BLaER1 treated with 17β-estradiol and CSF1 and Interleukin-3, amounts not matched to agents 10 nM and 100 nM (cell line): ENCODE measurements around the gene ABHD18.
"Not testable (repeated sequence)": the region's sequence is repeated elsewhere in the genome, so short reads cannot be mapped to it uniquely, and the experiment has no call there.

Experiments
- H3K27ac ChIP-seq, 11 experiments: shearing (Covaris generic); formaldehyde crosslinking; 2 replicates each; pipeline ENCODE4 v1.8.1; 2022
- H3K27me3 ChIP-seq, 11 experiments: shearing (Covaris generic); formaldehyde crosslinking; 2 replicates each; pipeline ENCODE4 v1.8.1; 2022
- H3K36me3 ChIP-seq, 11 experiments: shearing (Covaris generic); formaldehyde crosslinking; 2 replicates each; pipeline ENCODE4 v1.8.1; 2022
- H3K4me1 ChIP-seq, 10 experiments: shearing (Covaris generic); formaldehyde crosslinking; 2 replicates each; pipeline ENCODE4 v1.8.1; 2022
- H3K4me2 ChIP-seq, 11 experiments: shearing (Covaris generic); formaldehyde crosslinking; 2 replicates each; pipeline ENCODE4 v1.8.1; 2022
- H3K4me3 ChIP-seq, 10 experiments: shearing (Covaris generic); formaldehyde crosslinking; 2 replicates each; pipeline ENCODE4 v1.8.1; 2022
- H3K9ac ChIP-seq, 11 experiments: shearing (Covaris generic); formaldehyde crosslinking; 2 replicates each; pipeline ENCODE4 v1.8.1; 2022
- H3K9me3 ChIP-seq, 11 experiments: shearing (Covaris generic); formaldehyde crosslinking; replicated peaks in 1 of 11; 2 replicates each; pipeline ENCODE4 v1.8.1; 2022
- H4K20me1 ChIP-seq, 11 experiments: shearing (Covaris generic); formaldehyde crosslinking; 2 replicates each; pipeline ENCODE4 v1.8.1; 2022
- Cebpa-rat ChIP-seq, 11 experiments: shearing (Covaris generic); IDR thresholded peaks; 2 replicates each; pipeline ENCODE4 v1.8.1; 2022

Gene ABHD18

GRCh38 chr4:127997534-127998388, 32.6 kb downstream of the ABHD18 start:
- H3K4me1 ChIP-seq: peaks cover 0 to 25% (median 11%) of the 10 kb centered on the region in 10 experiments; a peak in 14 of 20 replicates
- H3K9ac ChIP-seq: no peak overlapping the region
- H3K9me3 ChIP-seq: peaks cover 27 to 59% (median 49%) of the 10 kb centered on the region in 11 experiments
- H4K20me1 ChIP-seq: peaks cover 0 to 7% (median 0%) of the 10 kb centered on the region in 11 experiments; a peak in 1 of 22 replicates
- peaks cover 58 to 92% (median 69%) of the 10 kb centered on the region in 11 experiments for H3K36me3 ChIP-seq
- no peaks in the 10 kb centered on the region for H3K27me3 ChIP-seq
- no peak overlapping the region for H3K4me3 ChIP-seq
- TF ChIP-seq Cebpa-rat (IDR thresholded peaks at IDR 0.05): no peak
- peak overlapping the region in 2 of 11 experiments; percentile 19 to 47; a peak in 2 of 22 replicates for H3K27ac ChIP-seq
- peak overlapping the region in 3 of 11 experiments; percentile 2 to 40 (median 25); a peak in 3 of 22 replicates for H3K4me2 ChIP-seq

GRCh38 chr4:128006592-128006991, 41.4 kb downstream of the ABHD18 start:
- no peaks in the 10 kb centered on the region for H3K27me3 ChIP-seq
- no peak overlapping the region for H3K27ac ChIP-seq
- H4K20me1 ChIP-seq: peaks cover 0 to 7% (median 0%) of the 10 kb centered on the region in 11 experiments; a peak in 4 of 22 replicates
- H3K9ac ChIP-seq: no peak overlapping the region
- TF ChIP-seq Cebpa-rat (IDR thresholded peaks at IDR 0.05): no peak
- H3K36me3 ChIP-seq: peaks cover 57 to 96% (median 73%) of the 10 kb centered on the region in 11 experiments
- no peak overlapping the region for H3K4me3 ChIP-seq
- H3K4me2 ChIP-seq: no peak overlapping the region
- no peaks in the 10 kb centered on the region; a peak in 1 of 22 replicates for H3K9me3 ChIP-seq
- no peaks in the 10 kb centered on the region for H3K4me1 ChIP-seq

DNA sequence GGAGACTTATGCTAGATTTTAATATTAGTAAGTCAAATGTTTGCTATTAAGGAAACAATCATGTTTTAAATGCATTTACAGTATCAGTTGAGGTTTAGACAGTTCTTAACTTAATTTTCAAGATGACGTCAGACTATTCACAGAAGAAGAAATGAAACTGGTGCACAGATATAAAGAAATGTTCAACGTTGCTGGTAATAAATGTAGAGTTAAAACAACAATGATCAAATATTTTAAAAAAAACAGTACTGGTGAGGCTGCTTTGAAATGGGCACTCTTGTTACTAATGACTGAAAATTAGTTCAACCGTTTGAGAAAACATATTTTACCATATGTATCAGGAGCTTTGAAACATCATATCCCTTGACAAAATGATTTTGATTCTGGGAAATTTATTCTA, 44.2 kb downstream of the ABHD18 start:
- no peaks in the 10 kb centered on the region; a peak in 3 of 22 replicates for H4K20me1 ChIP-seq
- no peak for TF ChIP-seq Cebpa-rat (IDR thresholded peaks at IDR 0.05)
- H3K4me3 ChIP-seq: no peak overlapping the region
- no peaks in the 10 kb centered on the region for H3K27me3 ChIP-seq
- no peaks in the 10 kb centered on the region; a peak in 1 of 22 replicates for H3K9me3 ChIP-seq
- no peak overlapping the region for H3K4me2 ChIP-seq
- no peaks in the 10 kb centered on the region for H3K4me1 ChIP-seq
- H3K36me3 ChIP-seq: peaks cover 56 to 96% (median 71%) of the 10 kb centered on the region in 11 experiments
- no peak overlapping the region for H3K9ac ChIP-seq
- H3K27ac ChIP-seq: no peak overlapping the region

DNA sequence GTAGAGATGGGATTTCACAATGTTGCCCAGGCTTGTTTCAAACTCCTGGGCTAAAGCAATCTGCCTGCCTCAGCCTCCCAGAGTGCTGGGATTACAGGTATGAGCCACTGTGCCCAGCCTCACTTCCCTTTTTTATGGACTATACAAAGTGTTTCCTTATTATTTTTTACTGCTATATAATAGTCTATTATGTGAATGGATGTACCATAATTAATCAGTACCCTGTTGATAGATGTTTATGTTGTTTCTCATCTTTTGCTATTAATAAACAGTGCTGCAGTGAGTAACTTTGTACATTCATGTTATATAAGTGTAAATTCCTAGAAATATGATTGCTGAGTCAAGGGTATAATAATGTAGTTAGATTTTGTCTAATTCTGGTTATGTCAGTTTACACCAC, 60.1 kb downstream of the ABHD18 start:
- TF ChIP-seq Cebpa-rat (IDR thresholded peaks at IDR 0.05): no peak
- Histone ChIP-seq H3K9me3 (peaks cover 0 to 18% (median 12%) of the 10 kb centered on the region in 11 experiments; a peak in 15 of 22 replicates), H3K27ac (no peak overlapping the region), H3K4me1 (no peaks in the 10 kb centered on the region), H4K20me1 (no peaks in the 10 kb centered on the region), H3K27me3 (no peaks in the 10 kb centered on the region), H3K36me3 (peaks cover 93 to 100% (median 99%) of the 10 kb centered on the region in 11 experiments), H3K4me2 (no peak overlapping the region), H3K9ac (no peak overlapping the region), H3K4me3 (no peak overlapping the region)

GRCh38 chr4:128029907-128030306, 64.7 kb downstream of the ABHD18 start:
- no peak overlapping the region for H3K27ac ChIP-seq

GRCh38 chr4:128031756-128032384, 66.7 kb downstream of the ABHD18 start:
- TF ChIP-seq Cebpa-rat (IDR thresholded peaks at IDR 0.05): no peak
- Histone ChIP-seq H3K4me1 (no peaks in the 10 kb centered on the region), H3K9me3 (no peaks in the 10 kb centered on the region), H3K27me3 (no peaks in the 10 kb centered on the region), H3K9ac (no peak overlapping the region), H4K20me1 (no peaks in the 10 kb centered on the region), H3K4me3 (no peak overlapping the region), H3K27ac (no peak overlapping the region), H3K4me2 (no peak overlapping the region), H3K36me3 (peaks cover 49 to 82% (median 69%) of the 10 kb centered on the region in 11 experiments)

More at GRCh38 chr4:128029907-128030306, 64.7 kb downstream of the ABHD18 start:
- TF ChIP-seq Cebpa-rat (IDR thresholded peaks at IDR 0.05): no peak
- H3K36me3 ChIP-seq: peaks cover 65 to 98% (median 77%) of the 10 kb centered on the region in 11 experiments
- H3K27me3 ChIP-seq: no peaks in the 10 kb centered on the region
- no peaks in the 10 kb centered on the region for H3K4me1 ChIP-seq
- no peak overlapping the region for H3K4me2 ChIP-seq
- H3K9ac ChIP-seq: no peak overlapping the region
- no peaks in the 10 kb centered on the region for H4K20me1 ChIP-seq
- H3K4me3 ChIP-seq: no peak overlapping the region
- H3K9me3 ChIP-seq: peaks cover 0 to 5% (median 3%) of the 10 kb centered on the region in 11 experiments; a peak in 12 of 22 replicates

- H3K27me3 ChIP-seq: no peaks in the 10 kb centered on the region
- H3K4me2 ChIP-seq: no peak overlapping the region
- H4K20me1 ChIP-seq: no peaks in the 10 kb centered on the region
- no peaks in the 10 kb centered on the region for H3K4me1 ChIP-seq
- H3K4me3 ChIP-seq: no peak overlapping the region
- no peak overlapping the region for H3K9ac ChIP-seq
- no peaks in the 10 kb centered on the region for H3K9me3 ChIP-seq
- TF ChIP-seq Cebpa-rat (IDR thresholded peaks at IDR 0.05): no peak
- H3K36me3 ChIP-seq: peaks cover 0 to 15% (median 12%) of the 10 kb centered on the region in 11 experiments; a peak in 11 of 22 replicates
- no peak overlapping the region for H3K27ac ChIP-seq
These were observed 74.4 kb downstream of the ABHD18 start for GRCh38 chr4:128039568-128039967.

DNA sequence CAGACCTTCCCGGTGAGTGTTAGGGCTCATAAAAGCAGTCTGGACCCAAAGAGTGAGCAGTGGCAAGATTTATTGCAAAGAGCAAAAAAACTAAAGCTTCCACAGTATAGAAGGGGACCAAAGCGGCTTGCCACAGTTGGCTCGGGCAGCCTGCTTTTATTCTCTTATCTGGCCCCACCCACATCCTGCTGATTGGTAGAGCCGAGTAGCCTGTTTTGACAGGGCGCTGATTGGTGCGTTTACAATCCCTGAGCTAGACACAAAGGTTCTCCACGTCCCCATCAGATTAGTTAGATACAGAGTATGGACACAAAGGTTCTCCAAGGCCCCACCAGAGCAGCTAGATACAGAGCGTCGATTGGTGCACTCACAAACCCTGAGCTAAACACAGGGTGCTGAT, 81.8 kb downstream of the ABHD18 start:
- not testable (repeated sequence) for H3K4me3 ChIP-seq, H3K27ac ChIP-seq, H3K36me3 ChIP-seq, H3K27me3 ChIP-seq, H3K9ac ChIP-seq, H3K4me1 ChIP-seq, H3K4me2 ChIP-seq, H4K20me1 ChIP-seq
- peaks cover 0 to 18% (median 8%) of the 10 kb centered on the region in 11 experiments; a peak in 10 of 22 replicates for H3K9me3 ChIP-seq

DNA sequence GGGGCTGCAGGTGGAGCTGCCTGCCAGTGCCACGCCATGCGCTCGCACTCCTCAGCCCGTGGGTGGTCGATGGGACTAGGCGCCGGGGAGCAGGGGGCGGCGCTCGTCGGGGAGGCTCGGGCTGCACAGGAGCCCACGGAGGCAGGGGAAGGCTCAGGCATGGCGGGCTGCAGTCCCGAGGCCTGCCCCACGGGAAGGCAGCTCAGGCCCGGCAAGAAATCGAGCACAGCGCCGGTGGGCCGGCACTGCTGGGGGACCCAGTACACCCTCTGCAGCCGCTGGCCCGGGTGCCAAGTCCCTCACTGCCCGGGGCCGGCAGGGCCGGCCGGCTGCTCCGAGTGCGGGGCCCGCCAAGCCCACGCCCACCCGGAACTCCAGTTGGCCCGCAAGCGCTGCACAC, 82.3 kb downstream of the ABHD18 start:
- not testable (repeated sequence) for H3K9ac ChIP-seq, H3K4me3 ChIP-seq, H3K27me3 ChIP-seq, H4K20me1 ChIP-seq, H3K36me3 ChIP-seq, H3K4me1 ChIP-seq, H3K4me2 ChIP-seq, H3K27ac ChIP-seq
- H3K9me3 ChIP-seq: peaks cover 0 to 18% (median 8%) of the 10 kb centered on the region in 11 experiments; a peak in 10 of 22 replicates

GRCh38 chr4:128051229-128051628, 86.0 kb downstream of the ABHD18 start:
- H3K4me1 ChIP-seq, H3K4me3 ChIP-seq, H3K36me3 ChIP-seq, H3K4me2 ChIP-seq, H3K27me3 ChIP-seq, H3K9ac ChIP-seq, H4K20me1 ChIP-seq, H3K27ac ChIP-seq: not testable (repeated sequence)
- H3K9me3 ChIP-seq: peaks cover 0 to 16% (median 8%) of the 10 kb centered on the region in 11 experiments; a peak in 10 of 22 replicates

- H3K9me3 ChIP-seq, H4K20me1 ChIP-seq, H3K27ac ChIP-seq, H3K4me1 ChIP-seq, H3K9ac ChIP-seq, H3K4me2 ChIP-seq, H3K27me3 ChIP-seq, H3K36me3 ChIP-seq, H3K4me3 ChIP-seq: not testable (repeated sequence)
These were observed 89.7 kb downstream of the ABHD18 start for GRCh38 chr4:128054907-128055306.

DNA sequence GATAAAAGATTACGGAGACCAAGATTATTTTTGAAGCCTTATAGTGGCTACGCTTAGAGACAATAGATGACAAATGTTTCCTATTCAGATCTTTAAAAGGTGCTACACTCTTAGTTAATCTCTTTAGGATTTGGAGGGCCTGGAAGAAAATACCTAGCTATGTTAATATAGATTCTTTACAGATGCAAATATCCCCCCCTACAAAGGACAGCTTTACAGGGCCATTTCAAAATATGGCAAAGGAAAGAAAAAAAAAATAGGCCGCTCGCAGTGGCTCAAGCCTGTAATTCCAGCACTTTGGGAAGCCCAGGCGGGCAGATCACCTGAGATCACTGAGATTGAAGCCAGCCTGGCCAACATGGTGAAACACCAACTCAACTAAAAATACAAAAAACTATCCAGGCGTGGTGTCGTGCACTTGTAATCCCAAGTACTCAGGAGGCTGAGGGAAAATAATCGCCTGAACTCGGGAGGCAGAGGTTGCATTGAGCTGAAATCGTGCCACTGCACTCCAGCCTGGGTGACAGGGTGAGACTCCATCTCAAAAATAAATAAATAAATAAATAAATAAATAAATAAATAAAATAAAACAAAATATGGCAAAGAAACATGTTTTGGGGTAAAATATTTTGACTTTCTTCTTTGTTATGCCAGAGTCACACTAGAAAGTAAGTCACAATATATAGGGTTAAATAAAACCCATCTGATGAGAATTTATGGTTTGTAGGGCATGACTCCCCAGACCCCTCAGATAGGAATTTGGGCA, 90.4 kb downstream of the ABHD18 start:
- H3K27ac ChIP-seq, H4K20me1 ChIP-seq, H3K4me2 ChIP-seq, H3K27me3 ChIP-seq, H3K36me3 ChIP-seq, H3K9me3 ChIP-seq, H3K4me3 ChIP-seq, H3K4me1 ChIP-seq, H3K9ac ChIP-seq: not testable (repeated sequence)
